HG02840 (cell line): Measurements from ENCODE around the gene CYP24A1.

Experiments used
- ATAC-seq: cut with Tn5 transposase; IDR thresholded peaks from one replicate; pipeline ENCODE4 v1.9.1; 2021; ENCODE audit warnings: mild to moderate bottlenecking, moderate library complexity, moderate number of reproducible peaks; ENCODE audit not compliant: unreplicated experiment, low FRiP score

CYP24A1 gene

DNA sequence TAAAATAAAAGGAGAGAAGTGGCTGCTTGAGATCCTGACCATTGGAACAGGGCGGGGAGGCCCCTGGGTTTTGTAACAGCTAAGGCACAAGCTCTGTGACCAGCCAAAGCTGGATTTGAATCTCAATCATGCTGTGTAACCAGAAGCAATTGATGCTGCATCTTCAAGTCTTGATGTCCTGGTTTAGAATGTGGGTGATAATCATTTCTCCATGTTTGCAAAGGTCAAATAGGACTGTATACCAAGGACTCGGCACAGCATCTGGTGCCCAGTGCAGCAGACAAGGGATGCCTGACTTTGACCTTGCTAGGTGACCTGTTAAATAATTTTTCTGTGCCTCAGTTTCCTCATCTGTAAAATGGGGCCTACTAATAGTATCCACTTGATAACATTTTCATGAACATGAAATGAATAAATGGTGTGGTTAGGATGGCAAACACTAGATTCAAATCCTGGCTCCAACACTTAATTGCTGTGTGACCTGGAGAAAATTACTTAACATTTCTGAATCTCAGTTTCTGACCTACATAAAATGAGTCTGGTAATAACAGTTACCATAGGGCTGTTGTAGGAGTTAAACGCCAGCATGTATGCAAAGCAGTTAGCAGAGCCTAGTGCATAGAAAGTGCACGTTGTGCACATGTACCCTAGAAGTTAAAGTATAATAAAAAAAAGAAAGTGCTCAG lies 57.1 kb downstream of the CYP24A1 start:
- no peak for ATAC-seq

DNA sequence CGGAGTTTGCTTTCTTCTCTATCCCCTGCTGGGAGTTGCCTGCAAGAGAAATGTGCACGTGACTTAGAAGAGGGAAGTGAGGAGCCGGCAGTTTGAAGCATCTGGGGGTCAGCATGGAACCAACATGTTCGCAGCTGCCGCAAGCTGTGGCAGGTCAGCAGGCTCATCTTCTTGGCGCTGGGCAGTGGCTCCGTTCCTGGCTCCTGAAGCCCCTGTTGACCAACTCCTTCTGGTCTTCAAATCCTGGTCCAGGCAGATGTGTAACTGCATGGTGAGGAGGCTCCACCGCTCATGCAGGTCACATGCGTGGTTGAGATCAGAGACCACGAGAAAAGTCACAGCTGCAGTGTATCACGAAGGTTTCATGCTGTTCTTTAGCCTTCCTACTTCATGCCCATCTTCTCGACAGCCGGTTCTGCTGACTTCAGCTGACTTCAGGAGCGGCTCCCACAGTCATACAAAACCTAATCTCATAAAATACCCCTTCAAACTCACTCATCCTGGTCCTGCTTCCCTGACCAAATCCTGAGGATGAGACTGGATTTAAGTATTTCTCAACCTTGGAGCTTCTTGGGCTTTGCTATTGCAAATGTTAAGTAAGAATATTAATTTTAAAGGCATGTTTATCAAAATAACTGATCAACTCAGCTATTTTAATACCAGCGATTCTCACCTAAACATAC lies 58.5 kb downstream of the CYP24A1 start:
- no peak for ATAC-seq

DNA sequence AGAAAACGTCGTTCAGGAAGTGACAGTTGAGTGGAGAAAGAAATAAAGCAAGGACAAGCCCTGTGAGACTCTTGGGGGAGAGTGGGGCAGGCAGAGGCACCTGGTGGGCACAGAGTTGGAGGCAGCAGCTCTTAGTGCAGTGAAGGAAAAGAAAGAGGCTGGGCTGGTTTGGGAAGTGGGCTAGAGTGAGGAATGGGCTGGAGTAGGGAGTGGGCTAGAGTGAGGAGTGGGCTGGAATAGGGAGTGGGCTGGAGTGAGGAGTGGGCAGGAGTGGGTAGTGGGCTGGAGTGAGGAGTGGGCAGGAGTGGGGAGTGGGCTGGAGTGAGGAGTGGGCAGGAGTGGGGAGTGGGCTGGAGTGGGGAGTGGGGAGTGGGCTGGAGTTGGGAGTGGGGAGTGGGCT lies 59.7 kb downstream of the CYP24A1 start:
- no peak for ATAC-seq

DNA sequence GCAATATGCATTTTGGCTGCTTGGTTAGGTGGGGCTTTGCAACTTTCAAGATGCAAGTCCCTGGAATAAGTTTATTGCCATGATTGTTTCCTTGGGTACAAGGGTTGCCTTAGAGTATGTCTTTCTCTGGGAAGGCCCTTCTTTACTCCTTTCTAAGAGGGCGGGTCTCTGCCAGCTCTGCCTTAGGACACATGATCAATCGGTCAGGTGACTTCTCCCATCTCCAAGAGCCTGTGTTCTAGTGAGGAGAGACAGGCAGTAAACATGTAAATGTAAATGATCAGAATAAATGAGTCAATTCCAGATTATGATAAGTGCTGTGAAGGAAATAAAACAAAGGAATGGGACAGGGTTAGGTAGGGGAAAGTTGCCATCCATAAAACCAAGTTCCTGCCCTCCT lies 60.2 kb downstream of the CYP24A1 start:
- no peak for ATAC-seq

DNA sequence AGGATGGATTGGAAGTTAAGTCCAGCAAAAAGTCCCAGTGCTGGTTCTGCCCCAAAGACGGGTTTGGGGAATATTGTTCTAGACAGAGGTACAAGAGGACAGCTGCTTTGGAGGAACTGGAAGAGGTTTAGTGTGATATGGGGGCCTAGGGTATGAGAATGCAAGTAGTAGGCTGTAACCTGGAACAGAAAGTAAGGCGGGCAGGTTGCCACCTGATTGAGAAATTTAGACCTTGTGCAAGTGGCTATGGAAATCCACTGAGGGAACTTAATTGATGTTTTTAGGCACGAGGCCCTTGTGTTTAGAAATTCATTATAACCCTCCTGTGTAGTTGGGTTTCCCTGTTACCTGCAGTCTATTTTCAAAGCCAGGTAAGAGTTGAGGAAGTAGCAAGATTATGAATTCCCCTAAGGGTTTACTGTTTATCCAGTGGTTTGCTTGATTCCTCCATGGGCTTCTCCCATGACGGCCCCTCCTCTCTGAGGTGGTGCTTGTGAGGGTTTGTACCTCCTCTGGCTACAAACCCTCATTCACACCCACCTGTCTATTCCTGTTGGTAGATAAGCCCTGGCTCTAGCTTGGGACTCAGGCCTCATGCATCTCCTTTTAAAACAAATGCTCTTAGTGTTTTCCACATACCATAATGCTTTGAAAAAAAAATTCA lies 61.4 kb downstream of the CYP24A1 start:
- ATAC-seq: no peak

DNA sequence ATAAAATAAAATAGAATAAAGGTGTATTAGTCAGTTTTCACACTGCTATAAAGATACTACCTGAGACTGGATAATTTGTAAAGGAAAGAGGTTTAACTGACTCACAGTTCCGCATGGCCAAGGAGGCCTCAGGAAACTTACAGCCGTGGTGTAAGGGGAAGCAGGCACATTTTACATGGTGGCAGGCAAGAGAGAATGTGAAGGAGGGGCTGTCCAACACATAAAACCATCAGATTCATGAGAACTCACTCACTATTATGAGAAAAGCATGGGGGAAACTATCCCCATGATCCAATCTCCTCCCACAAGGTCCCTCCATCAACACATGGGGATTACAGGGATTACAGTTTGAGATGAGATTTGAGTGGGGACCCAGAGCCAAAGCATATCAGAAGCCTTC lies 62.3 kb downstream of the CYP24A1 start:
- ATAC-seq: no peak

- no peak for ATAC-seq
Observed at GRCh38 chr20:54110457-54110856, 63.3 kb downstream of the CYP24A1 start.

DNA sequence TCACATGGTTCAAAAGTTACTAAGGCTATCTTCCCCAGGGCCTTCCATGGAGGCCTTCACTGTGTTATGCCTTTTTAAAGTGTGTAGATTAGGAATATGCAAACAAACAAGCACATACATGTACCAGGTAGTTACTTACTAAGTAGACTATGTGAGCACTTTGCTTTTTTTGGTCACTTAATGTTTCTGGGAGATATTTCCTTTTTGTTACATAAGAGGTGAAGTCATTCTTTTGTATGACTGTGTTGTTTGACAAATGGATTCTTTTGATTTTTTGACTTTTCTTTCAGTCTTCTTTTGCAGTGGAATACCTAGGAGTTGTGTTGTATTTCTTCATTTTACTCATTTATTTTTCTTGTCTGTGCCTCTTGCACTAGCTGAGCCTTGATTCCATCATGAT lies 63.7 kb downstream of the CYP24A1 start:
- no peak for ATAC-seq

GRCh38 chr20:54108817-54109216 lies 65.0 kb downstream of the CYP24A1 start:
- no peak for ATAC-seq

DNA sequence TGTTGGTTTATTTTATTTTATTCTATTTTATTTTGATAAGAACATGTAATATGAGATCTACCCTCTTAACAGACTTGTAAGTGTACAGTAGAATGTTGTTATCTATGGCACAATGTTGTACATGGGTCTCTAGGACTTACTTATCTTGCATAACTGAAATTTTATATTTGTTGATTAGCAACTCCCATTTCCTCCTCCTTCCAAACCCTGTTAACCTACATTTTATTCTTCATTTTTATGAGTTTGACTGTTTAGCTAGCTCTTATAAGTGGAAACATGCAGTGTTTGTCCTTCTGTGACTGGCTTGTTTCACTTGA lies 65.5 kb downstream of the CYP24A1 start:
- ATAC-seq: no peak

GRCh38 chr20:54107600-54108325 lies 66.0 kb downstream of the CYP24A1 start:
- ATAC-seq: no peak

- ATAC-seq: no peak
Observed at GRCh38 chr20:54107181-54107580, 66.6 kb downstream of the CYP24A1 start.

DNA sequence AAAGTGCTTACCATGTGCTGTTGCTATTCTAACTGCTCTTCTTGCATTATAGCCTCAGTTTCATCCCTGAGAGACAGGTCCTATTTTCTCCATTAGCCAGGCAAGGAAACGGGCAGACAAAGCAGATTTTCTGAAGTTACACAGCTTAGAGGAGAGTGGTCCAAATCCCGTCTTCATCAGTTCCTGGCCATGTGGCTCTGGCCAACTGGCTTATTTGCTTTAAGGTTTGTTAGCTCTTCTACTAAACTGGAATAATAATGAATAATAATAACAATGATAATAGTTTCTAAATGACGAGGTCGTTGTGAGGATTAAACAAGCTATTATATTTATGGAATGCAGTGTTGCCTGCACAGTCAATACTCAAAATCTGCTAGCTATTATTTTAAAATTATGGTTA lies 67.6 kb downstream of the CYP24A1 start:
- ATAC-seq: no peak

DNA sequence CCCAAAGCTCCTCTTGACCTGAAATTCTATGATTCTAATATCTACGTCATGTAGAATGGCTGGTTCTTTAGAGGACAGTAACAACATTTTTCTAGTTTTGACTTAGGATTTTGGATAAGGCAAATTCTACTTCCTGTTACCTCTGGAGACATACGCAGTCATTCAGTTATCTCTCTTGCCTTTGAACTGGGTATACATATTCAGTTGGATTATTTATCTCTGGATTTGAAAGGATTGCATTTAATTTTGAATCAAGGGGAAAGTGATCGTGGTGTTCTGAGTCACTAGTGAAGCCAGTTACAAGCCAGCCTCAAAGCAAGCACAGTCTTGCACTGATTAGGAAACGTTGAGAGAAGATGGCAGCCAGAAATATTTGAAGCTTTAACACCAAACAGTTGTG lies 68.1 kb downstream of the CYP24A1 start:
- ATAC-seq: no peak

DNA sequence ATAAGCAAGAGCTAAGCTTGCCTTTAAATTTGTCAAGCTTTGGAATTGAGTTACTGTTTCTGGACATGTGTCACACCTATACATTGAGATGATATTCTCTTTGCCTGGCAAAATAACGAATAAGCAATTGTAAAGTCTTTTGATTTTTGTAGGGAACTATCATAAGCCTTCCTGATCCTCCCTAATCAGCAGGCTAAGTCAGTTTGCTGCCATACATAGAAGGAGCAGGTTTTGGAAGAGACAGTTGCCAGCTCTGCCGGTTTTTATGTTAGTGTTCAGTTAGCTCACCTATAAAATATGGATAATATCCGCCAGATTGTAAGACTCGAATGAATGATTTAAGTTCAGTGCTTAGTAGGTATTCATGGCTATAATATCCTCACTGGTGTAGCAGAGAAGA lies 69.0 kb downstream of the CYP24A1 start:
- ATAC-seq: no peak

GRCh38 chr20:54103762-54104600 lies 69.8 kb downstream of the CYP24A1 start:
- ATAC-seq: no peak
